Endothelial cell of umbilical vein (primary cell): ENCODE measurements around the gene ADCY3. TPM values are rescaled to one million over a fixed set of nuclear protein-coding genes. Genes with fewer than 3 reads are reported as not detected.

Experiments
- BruUV-seq: library from RNA; stranded (reverse); fragments of 400-500 nt; replicated peaks from 2 replicates; lab custom pipeline; 2021; lab: Mats Ljungman, UMichigan
- CTCF ChIA-PET: fragments of 300-600, 350-600 bp; sonication (Branson Sonifier 250); formaldehyde crosslinking; loops from one replicate; lab custom pipeline; 2021; ENCODE audit warnings: antibody characterized with exemption, inconsistent platforms; lab: Charles Lee
- POLR2A ChIA-PET: fragments of 300-600, 350-600 bp; sonication (Branson Sonifier 250); formaldehyde crosslinking; loops from one replicate; lab custom pipeline; 2021; ENCODE audit warnings: antibody characterized with exemption, inconsistent platforms; lab: Charles Lee
- DNase-seq: peaks from one replicate; pipeline ENCODE4 v3.0.0-alpha.2; 2011; ENCODE audit warnings: low read depth, low spot score
- FAIRE-seq: peaks from 2 replicates; lab custom pipeline; 2011; peaks lifted over from hg19 to GRCh38; lab: Jason Lieb, UNC
- H2AFZ ChIP-seq: 2 replicates; pipeline ENCODE4 v1.6.0; 2012; ENCODE audit warnings: low read depth, low read length, control low read depth, inconsistent platforms
- H3K27ac ChIP-seq: 2 replicates; pipeline ENCODE4 v1.5.1; 2011; ENCODE audit warnings: low read depth, mild to moderate bottlenecking, control low read depth, low read length, moderate library complexity; ENCODE audit not compliant: insufficient read depth
- H3K27me3 ChIP-seq, 2 experiments: 2 replicates each; pipeline versions ENCODE4 v1.6.0 to v1.6.1; 2011; ENCODE audit warnings: low read length in 2 of 2, mixed read lengths in 1 of 2; ENCODE audit not compliant: control insufficient read depth in 2 of 2, insufficient read depth in 2 of 2
- H3K36me3 ChIP-seq, 2 experiments: 2 replicates in 1 of 2; 3 replicates in 1 of 2; pipeline ENCODE4 v1.5.1; 2011; ENCODE audit warnings: low read length in 2 of 2, mild to moderate bottlenecking in 1 of 2, moderate library complexity in 1 of 2; ENCODE audit not compliant: control insufficient read depth in 2 of 2, insufficient read depth in 2 of 2; ENCODE audit errors: extremely low read depth in 1 of 2
- H3K4me1 ChIP-seq: 3 replicates; pipeline ENCODE4 v1.5.1; 2011; ENCODE audit warnings: mild to moderate bottlenecking, low read length; ENCODE audit not compliant: control insufficient read depth, insufficient read depth; ENCODE audit errors: extremely low read depth
- H3K4me2 ChIP-seq: 2 replicates; pipeline ENCODE4 v1.6.1; 2011; ENCODE audit warnings: low read length, control low read depth, mixed read lengths; ENCODE audit not compliant: insufficient read depth
- H3K4me3 ChIP-seq, 3 experiments: fragments of 200-600 bp in 1 of 3; sonication (generic), shearing (Covaris generic) in 1 of 3; replicated peaks in 1 of 3; 2 replicates each; pipeline ENCODE4 v1.5.1; 2011 to 2016; ENCODE audit warnings: control low read depth in 3 of 3, low read length in 3 of 3, mild to moderate bottlenecking in 2 of 3, inconsistent platforms in 1 of 3, low read depth in 1 of 3, moderate library complexity in 1 of 3; ENCODE audit not compliant: insufficient read depth in 1 of 3
- H3K79me2 ChIP-seq: 2 replicates; pipeline ENCODE4 v1.6.0; 2012; ENCODE audit warnings: low read length, inconsistent platforms; ENCODE audit not compliant: control insufficient read depth, insufficient read depth
- H3K9ac ChIP-seq: replicated peaks from 2 replicates; pipeline ENCODE3; 2011; ENCODE audit warnings: low read length, control low read depth; ENCODE audit not compliant: insufficient read depth; ENCODE audit errors: extremely low read depth
- H3K9me1 ChIP-seq: replicated peaks from 3 replicates; pipeline ENCODE4 v1.6.0; 2011; ENCODE audit warnings: mild to moderate bottlenecking, low read length; ENCODE audit not compliant: control insufficient read depth, insufficient read depth; ENCODE audit errors: extremely low read depth
- H3K9me3 ChIP-seq: replicated peaks from 2 replicates; pipeline ENCODE4 v1.5.1; 2012; ENCODE audit warnings: low read length, inconsistent platforms; ENCODE audit not compliant: control insufficient read depth, insufficient read depth
- H4K20me1 ChIP-seq: replicated peaks from 2 replicates; pipeline ENCODE3; 2011; ENCODE audit warnings: mild to moderate bottlenecking, low read length; ENCODE audit not compliant: control insufficient read depth, insufficient read depth; ENCODE audit errors: extremely low read depth
- CTCF ChIP-seq, 2 donors: IDR thresholded peaks; 1 replicate in 1 of 2; 2 replicates in 1 of 2; pipeline ENCODE4 v1.5.1; 2011; ENCODE audit warnings: low read length in 2 of 2, mild to moderate bottlenecking in 2 of 2, moderate library complexity in 2 of 2, control low read depth in 1 of 2, inconsistent platforms in 1 of 2, low read depth in 1 of 2; ENCODE audit not compliant: insufficient read depth in 1 of 2; ENCODE audit errors: extremely low read depth in 1 of 2
- EZH2 ChIP-seq: IDR thresholded peaks from 2 replicates; pipeline ENCODE4 v1.6.1; 2012; ENCODE audit warnings: borderline replicate concordance, low read depth, mild to moderate bottlenecking, moderate library complexity, low read length, inconsistent platforms; ENCODE audit not compliant: severe bottlenecking
- FOS ChIP-seq: IDR thresholded peaks from 2 replicates; pipeline ENCODE4 v1.6.1; 2011; ENCODE audit warnings: mild to moderate bottlenecking, low read length, moderate library complexity, borderline replicate concordance; ENCODE audit not compliant: insufficient read depth
- GATA2 ChIP-seq: IDR thresholded peaks from 2 replicates; pipeline ENCODE4 v1.7.0; 2011; ENCODE audit warnings: low read depth, mild to moderate bottlenecking, moderate library complexity, mixed read lengths, low read length; ENCODE audit not compliant: insufficient read length, insufficient read depth
- JUN ChIP-seq: IDR thresholded peaks from 2 replicates; pipeline ENCODE4 v1.6.1; 2011; ENCODE audit warnings: borderline replicate concordance, low read depth; ENCODE audit not compliant: insufficient read length, insufficient read depth
- MAX ChIP-seq: IDR thresholded peaks from 2 replicates; pipeline ENCODE4 v1.6.1; 2011; ENCODE audit not compliant: insufficient read depth, insufficient read length
- MYC ChIP-seq: IDR thresholded peaks from one replicate; pipeline ENCODE4 v1.6.1; 2011; ENCODE audit warnings: mild to moderate bottlenecking, low read depth, low read length
- POLR2A ChIP-seq: IDR thresholded peaks from 2 replicates; pipeline ENCODE4 v1.6.1; 2012; ENCODE audit warnings: low read depth, mild to moderate bottlenecking, control low read depth, low read length
- POLR2AphosphoS5 ChIP-seq: IDR thresholded peaks from 2 replicates; pipeline ENCODE4 v1.6.1; 2012; ENCODE audit warnings: low read depth, mild to moderate bottlenecking, control low read depth, low read length, moderate library complexity; ENCODE audit not compliant: insufficient read depth
- dilution Hi-C: fragments of 300-500 bp; cut with MboI; formaldehyde crosslinking; loops from one replicate; pipeline ENCODE4 v1.15.0; 2019; ENCODE audit warnings: low sequenced_read_pairs; ENCODE audit not compliant: extremely low pct_ligation_motif_present
- intact Hi-C: fragments of 100-400 bp; cut with micrococcal nuclease; formaldehyde crosslinking; loops from one replicate; pipeline ENCODE4 v1.10.0; 2022
- polyA plus RNA-seq, 4 experiments: library from polyadenylated mRNA; depleted of rRNA in 3 of 4; stranded (reverse) in 3 of 4; unstranded in 1 of 4; fragments of >200 nt; gene quantifications; 2 replicates each; pipeline versions ENCODE4 v1.2.1 to v1.2.3, GENCODE V29; 2011 to 2012; ENCODE audit warnings: missing spikeins in 1 of 4
- total RNA-seq: library from RNA; stranded (reverse); gene quantifications from 2 replicates; pipeline ENCODE4 v1.2.3, GENCODE V29; 2021

ADCY3 gene
- total and polyA plus RNA-seq, 2 donors (not counting 3 experiments of a cell fraction or from before 2014, with no cell fraction given), result 54.0 to 61.3 TPM

- H3K4me1 ChIP-seq, result no peaks in the 10 kb centered on the region
- BruUV-seq, result no TSS peak
- H3K27me3 ChIP-seq, result no peaks in the 10 kb centered on the region
- intact Hi-C loops (no loop called here), dilution Hi-C loops (no loop called here)
- DNase-seq (no peak), FAIRE-seq (no peak)
- no peak overlapping the region for H3K9ac ChIP-seq
- no peak overlapping the region for H3K4me2 ChIP-seq
- H4K20me1 ChIP-seq, result no peaks in the 10 kb centered on the region
- H2AFZ ChIP-seq, result no peak overlapping the region
- H3K79me2 ChIP-seq, result no peaks in the 10 kb centered on the region
- ChIA-PET CTCF (interaction anchor here (0.6 kb wide), 1 partner anchor 13 kb away, joined by 3 read pairs; no protein-coding TSS in a partner anchor), POLR2A (no interaction called here)
- H3K36me3 ChIP-seq, result no peaks in the 10 kb centered on the region
- TF ChIP-seq FOS (no peak), CTCF (IDR thresholded peaks at IDR 0.05; ENCODE audit: extremely low read depth in 1 of 2, insufficient read depth in 1 of 2, low read depth in 1 of 2, low read length in 2 of 2) (no peak), POLR2AphosphoS5 (no peak), EZH2 (no peak), MYC (no peak), POLR2A (no peak), MAX (no peak), GATA2 (no peak), JUN (no peak)
- no peaks in the 10 kb centered on the region for H3K9me1 ChIP-seq
- H3K9me3 ChIP-seq, result no peaks in the 10 kb centered on the region
- H3K27ac ChIP-seq, result no peak overlapping the region
- H3K4me3 ChIP-seq, result no peak overlapping the region
These were observed 67.0 kb downstream of the ADCY3 start for GRCh38 chr2:24853046-24853445.
